Left ventricle myocardium inferior (tissue), 1 donor: Measurements from ENCODE around the gene RABL2B. TPM values are rescaled to one million over a fixed set of nuclear protein-coding genes. Genes with fewer than 3 reads are reported as not detected.
A peak's percentile ranks its signal among the peaks of the same experiment; 100 is the strongest.

Experiments
- DNase-seq: peaks from one replicate; pipeline ENCODE4 v3.0.0-alpha.2; 2020
- H3K27ac ChIP-seq: fragments of 200-600 bp; replicated peaks from 2 replicates; pipeline ENCODE4 v1.8.0; 2021
- H3K27me3 ChIP-seq: fragments of 200-600 bp; 2 replicates; pipeline ENCODE4 v1.8.0; 2021; ENCODE audit warnings: low read depth
- H3K36me3 ChIP-seq: fragments of 200-600 bp; 2 replicates; pipeline ENCODE4 v1.8.0; 2021
- H3K4me1 ChIP-seq: fragments of 200-600 bp; 2 replicates; pipeline ENCODE4 v1.8.0; 2021
- H3K4me3 ChIP-seq: fragments of 200-600 bp; 2 replicates; pipeline ENCODE4 v1.8.0; 2021; ENCODE audit warnings: mild to moderate bottlenecking, moderate library complexity
- H3K9me3 ChIP-seq: fragments of 200-600 bp; replicated peaks from 2 replicates; pipeline ENCODE4 v1.8.0; 2021
- intact Hi-C: fragments of 100-400 bp; cut with micrococcal nuclease; formaldehyde crosslinking; loops from one replicate; pipeline ENCODE4 v1.11.0; 2022
- total RNA-seq: library from RNA; stranded (reverse); fragmentation: NEBNext Ultra II Directional; extraction: Animal tissue kit (Norgen Biotek cat#: 25700); gene quantifications from one replicate; pipeline ENCODE4 v1.2.1, GENCODE V29; 2021
- TF ChIP-seq, protein P1 (sequence below): fragments of 200-600 bp; IDR thresholded peaks from 2 replicates; pipeline ENCODE4 v1.8.0; 2021; ENCODE audit warnings: antibody characterized with exemption, mild to moderate bottlenecking, borderline replicate concordance
- donor health status: DM: no; HTN: yes; CAD: no; lungs with severe emphysema.

The RABL2B gene
- total RNA-seq, 1 donor from 2014 or later = 8.7 TPM

- Histone ChIP-seq H3K36me3 (peaks cover 13% of the 10 kb centered on the region), H3K4me3 (no peak overlapping the region), H3K27ac (peak overlapping the region; percentile 70), H3K4me1 (peaks cover 77% of the 10 kb centered on the region), H3K27me3 (peaks cover 66% of the 10 kb centered on the region), H3K9me3 (no peaks in the 10 kb centered on the region)
- intact Hi-C loops = no loop called here
- peak; percentile 45 for DNase-seq
- TF ChIP-seq, protein P1, sequence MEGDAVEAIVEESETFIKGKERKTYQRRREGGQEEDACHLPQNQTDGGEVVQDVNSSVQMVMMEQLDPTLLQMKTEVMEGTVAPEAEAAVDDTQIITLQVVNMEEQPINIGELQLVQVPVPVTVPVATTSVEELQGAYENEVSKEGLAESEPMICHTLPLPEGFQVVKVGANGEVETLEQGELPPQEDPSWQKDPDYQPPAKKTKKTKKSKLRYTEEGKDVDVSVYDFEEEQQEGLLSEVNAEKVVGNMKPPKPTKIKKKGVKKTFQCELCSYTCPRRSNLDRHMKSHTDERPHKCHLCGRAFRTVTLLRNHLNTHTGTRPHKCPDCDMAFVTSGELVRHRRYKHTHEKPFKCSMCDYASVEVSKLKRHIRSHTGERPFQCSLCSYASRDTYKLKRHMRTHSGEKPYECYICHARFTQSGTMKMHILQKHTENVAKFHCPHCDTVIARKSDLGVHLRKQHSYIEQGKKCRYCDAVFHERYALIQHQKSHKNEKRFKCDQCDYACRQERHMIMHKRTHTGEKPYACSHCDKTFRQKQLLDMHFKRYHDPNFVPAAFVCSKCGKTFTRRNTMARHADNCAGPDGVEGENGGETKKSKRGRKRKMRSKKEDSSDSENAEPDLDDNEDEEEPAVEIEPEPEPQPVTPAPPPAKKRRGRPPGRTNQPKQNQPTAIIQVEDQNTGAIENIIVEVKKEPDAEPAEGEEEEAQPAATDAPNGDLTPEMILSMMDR = no peak
Measured at GRCh38 chr22:50730941-50731661, 52.3 kb downstream of the RABL2B start.

GRCh38 chr22:50730013-50730891, 53.2 kb downstream of the RABL2B start:
- H3K27me3 ChIP-seq = peaks cover 60% of the 10 kb centered on the region
- TF ChIP-seq, protein P1 = no peak
- peak overlapping the region; percentile 52 for H3K27ac ChIP-seq
- intact Hi-C loops = no loop called here
- no peaks in the 10 kb centered on the region for H3K9me3 ChIP-seq
- H3K4me3 ChIP-seq = no peak overlapping the region
- H3K36me3 ChIP-seq = peaks cover 20% of the 10 kb centered on the region
- H3K4me1 ChIP-seq = peaks cover 85% of the 10 kb centered on the region
- peak; percentile 15 for DNase-seq

DNA sequence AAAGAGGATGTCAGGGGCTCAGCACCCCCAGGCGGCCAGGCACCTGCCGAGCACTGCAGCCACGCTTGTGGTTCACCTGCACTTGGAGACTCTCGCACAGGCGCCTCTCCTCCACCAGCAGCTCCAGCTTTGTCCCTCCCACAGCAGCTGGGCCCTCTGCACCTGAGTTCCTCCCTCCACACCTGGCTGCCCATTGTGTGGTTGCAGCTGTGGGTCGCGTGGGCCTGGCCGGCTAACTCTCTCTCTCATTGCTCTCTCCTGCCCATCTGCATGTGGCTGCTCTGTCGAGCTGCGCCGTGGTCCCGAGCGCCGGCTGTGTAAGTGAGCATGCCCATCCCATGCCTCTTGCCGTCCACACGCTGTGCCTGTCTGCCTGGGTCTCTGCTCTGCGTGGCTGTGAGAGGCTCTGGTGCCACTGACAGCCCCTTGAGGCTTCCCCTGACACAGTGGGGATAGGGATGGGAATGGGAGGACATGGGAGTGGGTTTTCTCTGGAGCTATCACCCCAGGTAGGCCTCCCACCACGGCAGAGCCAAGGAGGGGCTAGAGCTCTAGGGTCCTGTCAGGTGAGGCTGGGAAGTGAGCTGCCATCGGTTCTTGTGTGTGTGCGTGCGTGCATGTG, 53.9 kb downstream of the RABL2B start:
- peak; percentile 9 for DNase-seq
- Histone ChIP-seq H3K4me3 (no peak overlapping the region), H3K27ac (peak overlapping the region; percentile 52), H3K36me3 (peaks cover 20% of the 10 kb centered on the region), H3K4me1 (peaks cover 93% of the 10 kb centered on the region), H3K27me3 (peaks cover 53% of the 10 kb centered on the region), H3K9me3 (no peaks in the 10 kb centered on the region)
- intact Hi-C loops = no loop called here
- TF ChIP-seq, protein P1 = no peak

- TF ChIP-seq, protein P1 = no peak
- peaks cover 44% of the 10 kb centered on the region for H3K27me3 ChIP-seq
- H3K4me3 ChIP-seq = no peak overlapping the region
- H3K27ac ChIP-seq = peak overlapping the region; percentile 35
- H3K36me3 ChIP-seq = peaks cover 25% of the 10 kb centered on the region
- H3K9me3 ChIP-seq = no peaks in the 10 kb centered on the region
- DNase-seq = peak; percentile 12
- intact Hi-C loops = no loop called here
- peaks cover 97% of the 10 kb centered on the region for H3K4me1 ChIP-seq
Measured at GRCh38 chr22:50728523-50728931, 54.9 kb downstream of the RABL2B start.

DNA sequence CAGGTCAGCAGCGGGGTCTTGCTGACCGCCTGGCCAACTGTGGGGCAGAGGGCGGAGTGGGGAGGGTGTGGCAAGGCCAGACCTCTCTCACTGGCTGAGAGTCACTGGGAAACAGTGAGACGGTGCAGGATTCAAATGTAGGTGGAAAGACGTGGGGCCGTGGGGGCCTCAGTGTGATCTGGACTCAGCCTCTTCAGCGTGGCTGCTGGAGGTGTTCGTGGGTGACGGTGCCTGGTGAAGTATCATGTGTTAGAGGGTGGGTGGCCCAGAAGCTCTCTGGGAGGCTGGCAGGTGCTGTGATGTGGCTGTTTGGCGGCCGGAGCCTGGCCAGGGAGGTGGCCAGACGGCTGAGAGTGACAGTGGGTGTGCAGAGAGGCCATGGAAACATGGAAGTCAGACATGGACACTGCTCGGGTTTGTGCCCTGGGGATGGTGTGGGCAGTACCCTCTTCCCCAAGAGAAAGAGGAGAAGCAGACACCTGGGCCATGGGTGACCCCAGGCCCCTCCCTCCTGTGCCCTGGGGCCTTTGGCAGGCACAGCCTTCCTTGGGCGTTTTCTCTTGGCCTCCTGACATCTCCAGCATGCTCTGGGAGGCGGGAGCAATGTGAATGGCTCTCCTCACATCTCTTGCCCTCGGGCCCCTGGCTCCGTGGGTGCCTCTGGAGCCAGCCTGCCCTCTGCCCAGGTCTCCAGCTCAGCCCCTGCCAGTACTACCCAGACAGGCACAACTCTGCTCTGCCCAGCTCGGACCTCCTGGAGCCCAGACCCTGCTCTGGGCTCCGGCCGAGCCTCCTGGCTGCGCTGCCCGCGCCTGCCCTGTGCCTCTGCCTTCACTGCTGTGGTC, 55.5 kb downstream of the RABL2B start:
- H3K4me1 ChIP-seq = peaks cover 97% of the 10 kb centered on the region
- peak; percentile 9 for DNase-seq
- peaks cover 41% of the 10 kb centered on the region for H3K27me3 ChIP-seq
- H3K36me3 ChIP-seq = peaks cover 26% of the 10 kb centered on the region
- H3K4me3 ChIP-seq = no peak overlapping the region
- no peaks in the 10 kb centered on the region for H3K9me3 ChIP-seq
- peak overlapping the region; percentile 35 for H3K27ac ChIP-seq
- intact Hi-C loops = no loop called here
- TF ChIP-seq, protein P1 = no peak
